ENCODE measurements around the gene MAMDC4. TPM values are rescaled to one million over a fixed set of nuclear protein-coding genes. Genes with fewer than 3 reads are reported as not detected.

Gene MAMDC4
- polyA plus RNA-seq, 3 donors = 0.07 to 5.2 TPM; not detected in 1

DNA sequence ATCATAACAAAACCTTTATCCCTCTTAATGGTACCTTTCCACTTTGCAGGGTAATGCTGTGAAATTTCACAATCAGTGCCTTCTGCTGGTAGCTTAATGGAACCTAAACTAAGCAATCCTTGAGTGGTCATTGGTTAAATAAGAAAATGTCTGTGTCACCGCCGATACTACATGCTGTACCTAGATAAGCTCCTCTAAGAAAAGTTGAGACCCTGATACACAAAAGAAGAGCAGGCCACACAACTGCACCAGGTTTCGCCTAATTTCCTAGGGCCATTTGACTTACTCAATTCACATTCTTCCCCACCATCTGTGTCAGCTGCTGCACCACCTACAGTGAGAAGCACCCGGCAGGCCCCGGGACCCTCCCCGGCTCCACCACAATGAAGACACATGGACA, 23.0 kb downstream of the MAMDC4 start:
- Histone ChIP-seq H3K9me3 (replicated peaks in 1 of 2; ENCODE audit: control insufficient read depth in 1 of 2, insufficient read depth in 1 of 2, low read length in 2 of 2) (peaks cover 14 to 30% of the 10 kb centered on the region in 2 donors), H3K9ac (ENCODE audit: insufficient read depth, low read length, poor library complexity, severe bottlenecking) (no peak overlapping the region), H3K4me3 (replicated peaks in 1 of 3; ENCODE audit: low read depth in 2 of 3, low read length in 3 of 3) (no peak overlapping the region), H3K4me2 (replicated peaks; ENCODE audit: extremely low read depth, low read length, poor library complexity, severe bottlenecking) (no peak overlapping the region), H3K27me3 (ENCODE audit: control insufficient read depth in 2 of 2, insufficient read depth in 2 of 2, low read length in 2 of 2) (peaks cover 0 to 2% of the 10 kb centered on the region in 2 donors), H3K27ac (ENCODE audit: low read depth in 1 of 2, low read length in 2 of 2) (no peak overlapping the region), H3K79me2 (ENCODE audit: insufficient read depth, low read length) (no peaks in the 10 kb centered on the region), H4K20me1 (ENCODE audit: insufficient read depth, low read length) (no peaks in the 10 kb centered on the region), H2AFZ (ENCODE audit: insufficient read depth, low read depth, low read length, poor library complexity, severe bottlenecking) (no peak overlapping the region), H3K4me1 (ENCODE audit: control insufficient read depth in 1 of 2, insufficient read depth in 2 of 2, low read length in 2 of 2) (no peaks in the 10 kb centered on the region), H3K36me3 (replicated peaks in 1 of 2; ENCODE audit: control insufficient read depth in 1 of 2, insufficient read depth in 2 of 2, low read length in 2 of 2) (no peaks in the 10 kb centered on the region)
- peaks cover 3 to 35% (median 26%) of the 10 kb centered on the region in 7 donors for H3K9me3 Mint-ChIP-seq
- H3K36me3 Mint-ChIP-seq = no peaks in the 10 kb centered on the region
- H3K4me3 Mint-ChIP-seq = no peak overlapping the region
- TF ChIP-seq, protein P1, sequence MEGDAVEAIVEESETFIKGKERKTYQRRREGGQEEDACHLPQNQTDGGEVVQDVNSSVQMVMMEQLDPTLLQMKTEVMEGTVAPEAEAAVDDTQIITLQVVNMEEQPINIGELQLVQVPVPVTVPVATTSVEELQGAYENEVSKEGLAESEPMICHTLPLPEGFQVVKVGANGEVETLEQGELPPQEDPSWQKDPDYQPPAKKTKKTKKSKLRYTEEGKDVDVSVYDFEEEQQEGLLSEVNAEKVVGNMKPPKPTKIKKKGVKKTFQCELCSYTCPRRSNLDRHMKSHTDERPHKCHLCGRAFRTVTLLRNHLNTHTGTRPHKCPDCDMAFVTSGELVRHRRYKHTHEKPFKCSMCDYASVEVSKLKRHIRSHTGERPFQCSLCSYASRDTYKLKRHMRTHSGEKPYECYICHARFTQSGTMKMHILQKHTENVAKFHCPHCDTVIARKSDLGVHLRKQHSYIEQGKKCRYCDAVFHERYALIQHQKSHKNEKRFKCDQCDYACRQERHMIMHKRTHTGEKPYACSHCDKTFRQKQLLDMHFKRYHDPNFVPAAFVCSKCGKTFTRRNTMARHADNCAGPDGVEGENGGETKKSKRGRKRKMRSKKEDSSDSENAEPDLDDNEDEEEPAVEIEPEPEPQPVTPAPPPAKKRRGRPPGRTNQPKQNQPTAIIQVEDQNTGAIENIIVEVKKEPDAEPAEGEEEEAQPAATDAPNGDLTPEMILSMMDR (IDR thresholded peaks at IDR 0.05) = no peak
- no peak for DNase-seq
- no peaks in the 10 kb centered on the region for H3K4me1 Mint-ChIP-seq
- 95% methylated on average over 6 of the region's 6 CpGs for WGBS (ENCODE audit: insufficient coverage)
- intact Hi-C loops (cut with micrococcal nuclease) = no loop called here
- peaks cover 4 to 11% (median 11%) of the 10 kb centered on the region in 3 donors for H3K27me3 Mint-ChIP-seq (ENCODE audit: low read depth in 3 of 3)
- no peak overlapping the region for H3K27ac Mint-ChIP-seq

DNA sequence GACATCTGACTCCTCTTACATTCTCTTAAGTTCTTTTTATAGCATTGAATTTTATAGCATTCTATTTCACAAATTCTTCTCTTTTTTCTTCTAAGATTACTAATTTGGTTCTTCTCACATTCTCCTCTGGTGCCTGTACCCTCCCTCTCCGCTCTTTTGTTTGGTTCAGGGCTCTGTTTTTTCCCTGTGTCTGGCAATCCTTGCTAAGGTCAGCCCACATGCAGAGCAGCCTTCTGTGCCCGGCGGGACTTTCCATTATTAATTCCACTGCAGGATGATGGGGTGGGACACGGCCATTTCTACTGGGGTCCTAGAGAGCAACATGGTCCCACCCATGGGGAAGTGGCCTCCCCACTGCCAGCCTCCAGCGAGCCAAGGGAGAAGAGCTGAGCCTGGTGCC, 24.3 kb downstream of the MAMDC4 start:
- Histone ChIP-seq H3K27me3 (ENCODE audit: control insufficient read depth in 2 of 2, insufficient read depth in 2 of 2, low read length in 2 of 2) (peaks cover 0 to 2% of the 10 kb centered on the region in 2 donors), H3K36me3 (replicated peaks in 1 of 2; ENCODE audit: control insufficient read depth in 1 of 2, insufficient read depth in 2 of 2, low read length in 2 of 2) (no peaks in the 10 kb centered on the region), H4K20me1 (ENCODE audit: insufficient read depth, low read length) (no peaks in the 10 kb centered on the region), H3K4me3 (replicated peaks in 1 of 3; ENCODE audit: low read depth in 2 of 3, low read length in 3 of 3) (no peak overlapping the region), H3K9me3 (replicated peaks in 1 of 2; ENCODE audit: control insufficient read depth in 1 of 2, insufficient read depth in 1 of 2, low read length in 2 of 2) (peaks cover 14 to 21% of the 10 kb centered on the region in 2 donors), H3K9ac (ENCODE audit: insufficient read depth, low read length, poor library complexity, severe bottlenecking) (no peak overlapping the region), H3K4me1 (ENCODE audit: control insufficient read depth in 1 of 2, insufficient read depth in 2 of 2, low read length in 2 of 2) (peaks cover 2% of the 10 kb centered on the region in 2 donors), H3K27ac (ENCODE audit: low read depth in 1 of 2, low read length in 2 of 2) (no peak overlapping the region), H2AFZ (ENCODE audit: insufficient read depth, low read depth, low read length, poor library complexity, severe bottlenecking) (peak overlapping the region; percentile 29), H3K4me2 (replicated peaks; ENCODE audit: extremely low read depth, low read length, poor library complexity, severe bottlenecking) (no peak overlapping the region), H3K79me2 (ENCODE audit: insufficient read depth, low read length) (no peaks in the 10 kb centered on the region)
- Mint-ChIP-seq H3K4me1 (peaks cover 2% of the 10 kb centered on the region), H3K9me3 (peaks cover 3 to 26% (median 23%) of the 10 kb centered on the region in 7 donors), H3K27ac (peak overlapping the region in 1 of 7 donors; percentile 2), H3K27me3 (ENCODE audit: low read depth in 3 of 3) (peaks cover 2 to 18% (median 14%) of the 10 kb centered on the region in 3 donors), H3K36me3 (no peaks in the 10 kb centered on the region), H3K4me3 (no peak overlapping the region)
- WGBS (ENCODE audit: insufficient coverage) = 100% methylated on average over 1 of the region's 5 CpGs
- intact Hi-C loops (cut with micrococcal nuclease) = no loop called here
- no peak for DNase-seq
- TF ChIP-seq, protein P1 (IDR thresholded peaks at IDR 0.05) = no peak

Data from CD14-positive monocyte (primary cell).